Measurements from ENCODE around the gene RAB1B.

DNA sequence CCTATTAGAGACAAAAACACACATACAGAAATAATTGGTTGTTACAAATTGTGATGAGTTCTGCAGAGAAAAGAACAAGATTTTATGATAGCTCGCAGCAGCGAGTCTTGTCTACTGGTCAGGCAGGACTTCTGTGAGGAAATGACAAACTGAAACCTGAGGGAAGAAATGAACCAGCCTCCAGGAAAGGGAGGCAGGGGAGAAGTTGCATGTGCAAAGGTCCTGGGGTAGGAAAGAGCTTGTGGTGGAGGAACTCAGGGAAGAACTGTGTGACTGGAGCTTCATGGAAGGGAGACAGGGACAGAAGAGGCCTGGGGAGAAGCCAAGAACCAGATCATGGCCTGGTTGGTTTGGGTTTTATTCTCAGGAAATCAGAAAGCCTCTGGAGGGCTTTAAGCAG, 9.2 kb upstream of the RAB1B start:
- TF ChIP-seq, protein P1, sequence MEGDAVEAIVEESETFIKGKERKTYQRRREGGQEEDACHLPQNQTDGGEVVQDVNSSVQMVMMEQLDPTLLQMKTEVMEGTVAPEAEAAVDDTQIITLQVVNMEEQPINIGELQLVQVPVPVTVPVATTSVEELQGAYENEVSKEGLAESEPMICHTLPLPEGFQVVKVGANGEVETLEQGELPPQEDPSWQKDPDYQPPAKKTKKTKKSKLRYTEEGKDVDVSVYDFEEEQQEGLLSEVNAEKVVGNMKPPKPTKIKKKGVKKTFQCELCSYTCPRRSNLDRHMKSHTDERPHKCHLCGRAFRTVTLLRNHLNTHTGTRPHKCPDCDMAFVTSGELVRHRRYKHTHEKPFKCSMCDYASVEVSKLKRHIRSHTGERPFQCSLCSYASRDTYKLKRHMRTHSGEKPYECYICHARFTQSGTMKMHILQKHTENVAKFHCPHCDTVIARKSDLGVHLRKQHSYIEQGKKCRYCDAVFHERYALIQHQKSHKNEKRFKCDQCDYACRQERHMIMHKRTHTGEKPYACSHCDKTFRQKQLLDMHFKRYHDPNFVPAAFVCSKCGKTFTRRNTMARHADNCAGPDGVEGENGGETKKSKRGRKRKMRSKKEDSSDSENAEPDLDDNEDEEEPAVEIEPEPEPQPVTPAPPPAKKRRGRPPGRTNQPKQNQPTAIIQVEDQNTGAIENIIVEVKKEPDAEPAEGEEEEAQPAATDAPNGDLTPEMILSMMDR (IDR thresholded peaks at IDR 0.05) = no peak
- TF ChIP-seq POLR2A (IDR thresholded peaks at IDR 0.05) = no peak
